Activated T-helper 1 cell treated with anti-CD3 and anti-CD28 coated beads, Interleukin-12 subunit alpha, Interleukin-12 subunit beta, Interleukin-2, Interleukin-4 antibody, amounts not matched to agents 30 ng/mL and 10 ng/mL and 1 ng/mL, durations not matched to agents 14 hours and 24 hours and 36 hours (primary cell): ENCODE measurements around the gene EFNA3. TPM values are rescaled to one million over a fixed set of nuclear protein-coding genes. Genes with fewer than 3 reads are reported as not detected.
"Not testable (repeated sequence)": the region's sequence is repeated elsewhere in the genome, so short reads cannot be mapped to it uniquely, and the experiment has no call there.

Source experiments
- DNase-seq: peaks from one replicate; pipeline ENCODE4 v3.0.0; 2021; ENCODE audit warnings: low spot score
- H3K27ac Mint-ChIP-seq: one replicate; pipeline ENCODE4 v1.8.0; 2021; ENCODE audit warnings: mild to moderate bottlenecking, mixed read lengths
- H3K27me3 Mint-ChIP-seq: one replicate; pipeline ENCODE4 v1.8.0; 2022; ENCODE audit warnings: mild to moderate bottlenecking, moderate library complexity, mixed read lengths; ENCODE audit not compliant: insufficient read depth
- H3K36me3 Mint-ChIP-seq: one replicate; pipeline ENCODE4 v1.8.0; 2021; ENCODE audit warnings: low read depth, mixed read lengths
- H3K4me1 Mint-ChIP-seq: one replicate; pipeline ENCODE4 v1.8.0; 2021; ENCODE audit warnings: low read depth, mixed read lengths
- H3K4me3 Mint-ChIP-seq: one replicate; pipeline ENCODE4 v1.8.0; 2021; ENCODE audit warnings: mild to moderate bottlenecking, moderate library complexity, mixed read lengths
- H3K9me3 Mint-ChIP-seq: one replicate; pipeline ENCODE4 v1.8.0; 2021; ENCODE audit warnings: mixed read lengths
- intact Hi-C: fragments of 100-400 bp; cut with micrococcal nuclease; formaldehyde crosslinking; loops from one replicate; pipeline ENCODE4 v1.15.1; 2024
- total RNA-seq: library from RNA; stranded (reverse); gene quantifications from 2 replicates; pipeline ENCODE4 v1.2.3, GENCODE V29; 2022

Gene EFNA3
- total RNA-seq, 1 donor from 2014 or later, result 2.8 TPM

DNA sequence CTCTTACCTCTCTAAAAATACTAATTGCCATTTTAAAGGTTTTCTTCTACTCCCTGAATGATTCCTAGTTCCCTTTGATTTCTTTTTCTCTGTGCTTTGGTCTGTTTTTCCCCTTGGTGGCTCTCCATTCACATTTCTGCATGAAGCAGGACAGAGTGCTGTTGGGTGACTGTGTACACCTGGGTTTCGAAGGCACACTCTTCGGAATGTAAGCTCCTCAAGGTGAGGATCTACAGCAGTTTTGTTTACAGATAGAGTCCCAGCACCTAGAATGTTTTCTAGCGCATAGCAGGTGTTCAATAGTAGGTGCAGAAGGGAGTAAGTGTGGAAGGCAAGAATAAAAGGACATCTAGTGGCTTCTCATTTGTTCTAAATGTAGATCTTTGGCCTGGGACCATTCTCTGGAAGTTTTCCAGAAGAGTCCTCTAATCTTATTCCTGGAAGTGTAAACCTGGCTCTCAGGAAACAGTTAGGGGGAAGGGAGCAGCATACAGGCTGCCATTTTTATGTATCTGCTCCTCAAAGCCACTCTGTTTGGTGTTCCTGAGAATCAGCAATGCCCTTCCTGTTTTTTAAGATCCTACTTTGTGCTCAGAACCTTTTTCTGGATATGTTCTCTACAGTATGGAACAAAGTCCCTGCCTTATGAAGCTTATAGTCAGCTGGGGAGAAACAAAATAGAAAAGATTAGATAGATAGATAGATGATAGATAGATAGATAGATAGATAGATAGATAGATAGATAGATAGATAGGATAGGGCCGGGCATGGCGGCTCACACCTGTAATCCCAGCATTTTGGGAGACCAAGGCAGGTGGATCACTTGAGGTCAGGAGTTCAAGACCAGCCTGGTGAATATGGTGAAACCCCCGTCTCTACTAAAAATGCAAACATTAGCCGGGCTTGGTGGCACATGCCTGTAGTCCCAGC lies 26.2 kb downstream of the EFNA3 start:
- intact Hi-C loops, result no loop called here
- Mint-ChIP-seq H3K4me3 (no peak overlapping the region), H3K27me3 (peaks cover 9% of the 10 kb centered on the region), H3K4me1 (no peaks in the 10 kb centered on the region), H3K27ac (no peak overlapping the region), H3K36me3 (no peaks in the 10 kb centered on the region), H3K9me3 (no peaks in the 10 kb centered on the region)
- DNase-seq, result no peak

GRCh38 chr1:155105604-155106011 lies 27.0 kb downstream of the EFNA3 start:
- no peak for DNase-seq
- Mint-ChIP-seq H3K4me1 (no peaks in the 10 kb centered on the region), H3K9me3 (no peaks in the 10 kb centered on the region), H3K4me3 (no peak overlapping the region), H3K27ac (no peak overlapping the region), H3K36me3 (no peaks in the 10 kb centered on the region), H3K27me3 (peaks cover 9% of the 10 kb centered on the region)
- intact Hi-C loops, result no loop called here

GRCh38 chr1:155106862-155107261 lies 28.2 kb downstream of the EFNA3 start:
- Mint-ChIP-seq H3K4me3 (no peak overlapping the region), H3K4me1 (no peaks in the 10 kb centered on the region), H3K27me3 (peaks cover 9% of the 10 kb centered on the region), H3K36me3 (no peaks in the 10 kb centered on the region), H3K9me3 (no peaks in the 10 kb centered on the region), H3K27ac (no peak overlapping the region)
- DNase-seq, result no peak
- intact Hi-C loops, result no loop called here

- peaks cover 9% of the 10 kb centered on the region for H3K27me3 Mint-ChIP-seq
- intact Hi-C loops, result no loop called here
- H3K4me1 Mint-ChIP-seq, result no peaks in the 10 kb centered on the region
- H3K27ac Mint-ChIP-seq, result no peak overlapping the region
- no peak for DNase-seq
- no peaks in the 10 kb centered on the region for H3K36me3 Mint-ChIP-seq
- no peak overlapping the region for H3K4me3 Mint-ChIP-seq
- no peaks in the 10 kb centered on the region for H3K9me3 Mint-ChIP-seq
These were observed 28.9 kb downstream of the EFNA3 start for GRCh38 chr1:155107309-155108264.

GRCh38 chr1:155108296-155108695 lies 29.7 kb downstream of the EFNA3 start:
- no peak for DNase-seq
- H3K27ac Mint-ChIP-seq, result no peak overlapping the region
- no peaks in the 10 kb centered on the region for H3K4me1 Mint-ChIP-seq
- peaks cover 11% of the 10 kb centered on the region for H3K27me3 Mint-ChIP-seq
- intact Hi-C loops, result no loop called here
- H3K4me3 Mint-ChIP-seq, result no peak overlapping the region
- no peaks in the 10 kb centered on the region for H3K36me3 Mint-ChIP-seq
- H3K9me3 Mint-ChIP-seq, result no peaks in the 10 kb centered on the region

DNA sequence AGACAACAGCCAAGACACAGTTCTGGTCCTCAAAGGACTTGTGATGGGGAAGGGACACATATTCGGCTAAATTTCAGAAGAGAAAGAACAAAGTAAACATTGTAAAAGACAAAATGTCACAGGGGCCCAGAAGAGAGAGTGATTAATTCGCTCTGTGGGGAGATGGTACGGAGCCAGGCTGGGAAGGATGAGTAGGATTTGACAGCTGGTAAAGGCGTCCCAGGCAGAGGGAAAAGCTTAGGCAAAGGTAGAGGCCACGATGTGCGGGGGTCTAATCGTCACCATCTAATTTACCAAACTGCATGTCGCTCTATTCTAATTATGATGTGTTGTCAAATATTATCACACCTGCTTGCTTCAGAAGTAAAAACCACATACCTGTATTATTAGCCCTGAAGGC lies 31.7 kb downstream of the EFNA3 start:
- H3K27me3 Mint-ChIP-seq, result peaks cover 7% of the 10 kb centered on the region
- no peak for DNase-seq
- H3K4me1 Mint-ChIP-seq, result no peaks in the 10 kb centered on the region
- H3K4me3 Mint-ChIP-seq, result no peak overlapping the region
- no peaks in the 10 kb centered on the region for H3K9me3 Mint-ChIP-seq
- intact Hi-C loops, result no loop called here
- H3K36me3 Mint-ChIP-seq, result no peaks in the 10 kb centered on the region
- H3K27ac Mint-ChIP-seq, result no peak overlapping the region

- H3K4me3 Mint-ChIP-seq, result no peak overlapping the region
- intact Hi-C loops, result no loop called here
- H3K9me3 Mint-ChIP-seq, result no peaks in the 10 kb centered on the region
- peaks cover 7% of the 10 kb centered on the region for H3K27me3 Mint-ChIP-seq
- no peaks in the 10 kb centered on the region for H3K36me3 Mint-ChIP-seq
- no peaks in the 10 kb centered on the region for H3K4me1 Mint-ChIP-seq
- H3K27ac Mint-ChIP-seq, result no peak overlapping the region
- DNase-seq, result no peak
These were observed 32.2 kb downstream of the EFNA3 start for GRCh38 chr1:155110826-155111225.

- no peak overlapping the region for H3K27ac Mint-ChIP-seq
- no peak overlapping the region for H3K4me3 Mint-ChIP-seq
- peaks cover 13% of the 10 kb centered on the region for H3K27me3 Mint-ChIP-seq
- H3K4me1 Mint-ChIP-seq, result no peaks in the 10 kb centered on the region
- DNase-seq, result no peak
- intact Hi-C loops, result no loop called here
- no peaks in the 10 kb centered on the region for H3K36me3 Mint-ChIP-seq
- no peaks in the 10 kb centered on the region for H3K9me3 Mint-ChIP-seq
These were observed 34.9 kb downstream of the EFNA3 start for GRCh38 chr1:155113450-155113980.

DNA sequence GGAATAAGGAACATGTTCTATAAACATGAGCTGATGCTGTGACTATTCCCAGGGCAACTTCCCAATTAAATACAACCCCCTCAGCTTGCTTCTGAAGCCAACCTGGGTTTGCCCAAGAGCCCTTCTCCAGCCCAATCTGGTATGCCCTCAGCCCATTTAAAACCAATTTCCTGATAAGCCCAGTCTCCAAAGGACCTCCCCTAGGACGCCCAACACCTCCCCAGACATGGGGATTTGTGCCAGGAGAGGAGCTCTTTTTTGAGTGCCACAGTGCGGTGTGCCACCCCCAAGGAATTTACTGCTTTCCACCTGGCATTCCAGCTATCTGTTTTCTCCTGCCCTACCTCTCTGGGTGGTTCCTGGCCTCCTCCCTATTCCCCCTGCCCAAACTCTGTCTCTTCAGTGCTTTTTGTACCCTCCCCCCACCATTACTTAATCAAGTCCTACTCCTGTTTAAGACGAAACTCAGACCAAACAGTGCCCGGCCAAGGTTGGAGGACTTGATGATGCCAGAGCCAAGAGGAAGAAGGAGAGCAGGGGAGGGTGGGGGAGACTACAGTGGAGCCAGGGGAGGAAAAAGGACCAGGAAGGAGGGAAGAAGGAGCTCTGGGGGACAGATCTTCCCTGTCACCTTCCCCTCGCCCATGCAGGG lies 37.6 kb downstream of the EFNA3 start:
- Mint-ChIP-seq H3K27ac (no peak overlapping the region), H3K27me3 (peaks cover 21% of the 10 kb centered on the region), H3K4me3 (no peak overlapping the region), H3K36me3 (no peaks in the 10 kb centered on the region), H3K4me1 (no peaks in the 10 kb centered on the region), H3K9me3 (no peaks in the 10 kb centered on the region)
- DNase-seq, result no peak
- intact Hi-C loops, result no loop called here

DNA sequence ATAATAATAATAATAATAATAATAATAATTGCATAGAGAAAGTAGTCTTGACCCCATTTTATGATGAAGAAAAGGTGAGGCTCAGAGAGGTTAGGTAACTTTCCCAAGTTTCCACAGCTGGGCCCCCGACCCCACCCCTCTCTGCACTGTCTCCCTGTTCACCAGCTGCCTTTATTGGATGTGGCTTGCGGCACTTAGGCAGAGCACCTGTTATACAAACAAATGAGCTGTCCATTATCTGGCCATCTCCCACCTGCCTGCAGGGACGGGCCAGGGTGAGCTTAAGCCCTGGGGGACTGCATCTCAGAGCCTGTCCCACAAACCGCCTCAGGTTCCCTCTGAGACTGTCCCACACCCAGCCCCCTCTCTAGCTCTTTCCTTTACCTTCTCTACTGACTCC lies 39.0 kb downstream of the EFNA3 start:
- Mint-ChIP-seq H3K27ac (no peak overlapping the region), H3K4me1 (no peaks in the 10 kb centered on the region), H3K36me3 (no peaks in the 10 kb centered on the region), H3K9me3 (no peaks in the 10 kb centered on the region), H3K27me3 (peaks cover 27% of the 10 kb centered on the region), H3K4me3 (no peak overlapping the region)
- intact Hi-C loops, result no loop called here
- no peak for DNase-seq

DNA sequence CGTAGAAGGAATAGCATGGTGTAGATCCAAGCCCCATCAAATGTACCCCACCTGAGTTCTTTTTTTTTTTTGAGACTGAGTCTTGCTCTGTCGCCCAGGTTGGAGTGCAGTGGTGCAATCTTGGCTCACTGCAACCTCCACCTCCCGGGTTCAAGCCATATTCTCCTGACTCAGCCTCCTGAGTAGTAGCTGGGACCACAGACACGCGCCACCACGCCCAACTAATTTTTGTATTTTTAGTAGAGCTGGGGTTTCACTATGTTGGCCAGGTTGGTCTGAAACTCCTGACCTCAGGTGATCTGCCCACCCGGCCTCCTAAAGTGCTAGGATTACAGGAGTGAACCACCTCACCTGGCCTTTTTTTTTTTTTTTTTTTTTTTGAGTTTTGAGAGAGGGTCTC lies 39.5 kb downstream of the EFNA3 start:
- H3K36me3 Mint-ChIP-seq, H3K9me3 Mint-ChIP-seq, H3K4me3 Mint-ChIP-seq, intact Hi-C loops, H3K4me1 Mint-ChIP-seq, H3K27ac Mint-ChIP-seq, DNase-seq: not testable (repeated sequence)
- H3K27me3 Mint-ChIP-seq, result peaks cover 27% of the 10 kb centered on the region

DNA sequence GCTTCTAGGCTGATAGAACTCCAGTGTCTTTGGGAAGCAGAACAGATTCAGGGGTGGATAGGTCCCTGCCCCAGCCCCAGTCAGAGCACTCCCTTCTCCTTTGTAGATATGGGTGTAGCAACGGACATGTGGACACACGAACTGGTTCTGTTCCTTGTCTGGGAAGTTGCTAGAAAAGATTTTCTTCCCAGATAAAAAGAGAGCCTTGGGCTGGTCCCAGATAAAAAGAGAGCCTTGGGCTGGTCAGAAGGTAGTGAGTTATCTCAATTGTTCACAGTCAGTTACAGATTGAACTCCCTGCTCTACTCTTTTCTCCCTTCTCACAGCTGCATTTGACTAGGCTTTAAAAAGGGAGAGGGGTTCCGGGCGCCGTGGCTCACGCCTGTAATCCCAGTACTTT lies 41.6 kb downstream of the EFNA3 start:
- Mint-ChIP-seq H3K27ac (no peak overlapping the region), H3K4me3 (no peak overlapping the region), H3K9me3 (no peaks in the 10 kb centered on the region), H3K27me3 (peaks cover 33% of the 10 kb centered on the region), H3K36me3 (no peaks in the 10 kb centered on the region), H3K4me1 (no peaks in the 10 kb centered on the region)
- DNase-seq, result no peak
- intact Hi-C loops, result no loop called here
